ENCODE measurements around the gene RIN3.

GRCh38 chr14:92701826-92702225 lies 188.2 kb downstream of the RIN3 start:
- TF ChIP-seq CTCF (IDR thresholded peaks at IDR 0.05) (no peak), POLR2A (IDR thresholded peaks at IDR 0.05) (no peak)
